HG03558 (cell line): ENCODE data around the gene COL26A1.
"Not testable (repeated sequence)": the region's sequence is repeated elsewhere in the genome, so short reads cannot be mapped to it uniquely, and the experiment has no call there.

ENCODE experiments used
- ATAC-seq: cut with Tn5 transposase; IDR thresholded peaks from one replicate; pipeline ENCODE4 v1.9.1; 2021; ENCODE audit warnings: moderate number of reproducible peaks; ENCODE audit not compliant: unreplicated experiment; ENCODE audit errors: extremely low read depth

The COL26A1 gene

DNA sequence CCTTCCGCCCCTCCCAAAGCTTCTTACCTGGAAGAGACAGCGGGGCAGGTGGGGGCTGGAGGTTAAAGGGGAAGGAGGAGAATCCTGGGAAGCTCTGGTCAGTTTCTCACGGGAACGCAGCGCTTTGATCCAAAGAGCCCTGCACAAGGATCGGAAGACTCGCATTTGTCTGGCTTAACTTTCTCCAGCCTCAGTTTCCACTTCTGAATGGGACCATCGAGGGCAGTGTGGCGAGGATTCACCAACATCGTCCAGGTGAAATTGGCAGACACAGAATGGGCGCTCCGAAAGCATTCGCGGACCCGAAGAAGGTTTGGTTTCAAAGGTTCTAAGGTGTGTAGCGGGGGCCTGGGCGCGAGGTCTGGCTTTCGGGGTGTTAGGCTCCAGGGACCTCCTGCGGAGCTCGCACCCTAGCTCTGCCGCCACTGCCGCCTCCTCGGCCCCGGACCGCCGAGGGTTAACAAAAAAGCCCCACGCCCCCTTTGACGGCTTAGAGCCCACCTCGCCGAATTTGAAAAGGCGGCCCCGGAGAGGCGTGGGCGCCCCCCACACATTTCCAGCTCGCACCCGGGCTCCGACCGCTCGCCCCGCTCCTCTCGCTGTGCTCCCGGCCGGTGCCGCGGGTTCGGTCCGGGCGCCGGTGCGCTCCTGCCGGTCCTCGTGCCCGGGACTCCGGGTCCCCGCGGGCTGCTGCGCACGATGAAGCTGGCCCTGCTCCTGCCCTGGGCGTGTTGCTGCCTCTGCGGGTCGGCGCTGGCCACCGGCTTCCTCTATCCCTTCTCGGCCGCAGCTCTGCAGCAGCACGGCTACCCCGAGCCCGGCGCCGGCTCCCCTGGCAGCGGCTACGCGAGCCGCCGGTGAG, at the start of gene COL26A1:
TSS of gene COL26A1 (plus strand) at position 542 of the 862 bp plus-strand sequence. CDS start at position 700, 158 bp downstream.
- no peak for ATAC-seq

DNA sequence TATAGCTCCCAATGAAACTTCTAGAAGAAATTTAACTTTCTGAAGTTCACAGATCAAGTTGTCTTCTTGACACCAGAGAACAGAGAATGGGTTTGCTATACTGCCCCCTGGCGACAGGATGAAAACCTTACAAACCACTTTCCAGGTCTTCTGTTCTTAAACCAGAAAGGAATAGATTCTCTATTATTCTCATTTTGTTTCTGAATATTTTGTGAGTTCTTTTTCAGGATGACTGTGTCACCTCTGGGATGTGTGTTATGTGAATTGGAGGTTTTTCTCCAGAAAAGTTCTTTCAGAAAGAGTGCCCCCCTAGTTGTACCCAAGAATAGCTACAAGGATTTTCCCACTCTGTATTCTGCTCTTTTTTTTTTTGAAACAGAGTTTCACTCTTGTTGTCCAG, 47.3 kb upstream of the COL26A1 start:
- ATAC-seq, result no peak

DNA sequence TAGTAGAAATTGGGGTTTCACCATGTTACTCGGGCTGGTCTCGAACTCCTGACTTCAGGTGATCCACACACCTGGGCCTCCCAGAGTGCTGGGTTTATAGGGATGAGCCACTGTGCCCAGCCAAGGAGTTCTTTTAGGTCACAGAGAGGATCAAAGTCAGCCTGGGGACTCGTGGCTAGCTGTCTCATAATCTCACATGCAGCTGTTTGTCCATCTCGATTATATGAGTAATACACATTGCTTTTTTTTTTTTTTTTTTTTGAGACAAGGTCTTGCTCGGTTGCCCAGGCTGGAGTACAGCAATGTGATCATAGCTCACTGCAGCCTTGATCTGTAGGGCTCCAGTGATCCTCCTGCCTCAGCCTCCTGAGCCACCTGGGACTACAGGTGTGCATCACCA, 43.3 kb upstream of the COL26A1 start:
- ATAC-seq, result no peak

DNA sequence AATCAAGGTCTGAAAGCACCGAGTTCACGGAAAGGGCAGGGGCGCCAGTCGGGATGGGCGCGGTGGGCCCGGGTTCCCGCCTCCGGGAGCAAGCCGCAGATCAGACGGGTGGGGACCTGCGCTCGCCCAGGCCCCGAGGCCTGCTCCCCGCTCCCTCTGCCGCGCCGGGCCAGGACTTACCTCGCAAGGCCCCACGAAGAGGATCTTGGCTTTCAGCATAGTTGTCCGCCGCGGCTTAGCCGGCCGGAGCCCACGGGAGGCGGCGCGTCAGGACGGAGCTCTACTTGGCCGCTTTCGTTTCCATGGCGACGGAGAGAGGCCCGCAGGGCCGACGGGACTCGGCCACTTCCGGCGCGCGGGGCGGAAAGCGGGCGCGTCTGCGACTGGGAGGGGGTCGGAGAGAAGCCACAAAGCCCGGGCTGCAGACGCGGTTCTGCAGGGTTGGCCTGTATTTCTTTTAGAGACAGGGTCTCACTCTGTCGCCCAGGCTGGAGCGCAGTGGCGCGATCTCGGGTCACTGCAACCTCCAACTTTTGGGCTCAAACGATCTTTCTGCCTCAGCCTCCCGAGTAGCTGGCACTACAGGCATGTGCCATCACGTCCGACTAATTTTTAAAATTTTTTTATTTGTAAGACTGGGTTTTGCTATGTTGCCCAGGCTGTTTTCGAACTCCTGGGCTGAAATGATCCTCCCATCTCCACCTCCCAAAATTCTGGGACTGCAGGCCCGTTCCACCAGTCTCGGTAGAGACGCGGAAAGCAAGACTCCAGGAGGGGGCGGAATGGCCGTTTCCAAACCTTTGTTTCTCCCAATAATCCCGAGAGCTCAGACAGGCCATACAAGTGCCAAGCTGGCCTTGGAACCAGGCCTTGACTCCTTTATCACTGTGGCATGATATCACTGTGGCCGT, 40.9 kb upstream of the COL26A1 start, which contains the start of gene IFT22:
TSS of gene IFT22 (minus strand) at position 322 of the 911 bp plus-strand sequence. CDS start at position 219, 103 bp downstream.
- peak; percentile 70 for ATAC-seq

DNA sequence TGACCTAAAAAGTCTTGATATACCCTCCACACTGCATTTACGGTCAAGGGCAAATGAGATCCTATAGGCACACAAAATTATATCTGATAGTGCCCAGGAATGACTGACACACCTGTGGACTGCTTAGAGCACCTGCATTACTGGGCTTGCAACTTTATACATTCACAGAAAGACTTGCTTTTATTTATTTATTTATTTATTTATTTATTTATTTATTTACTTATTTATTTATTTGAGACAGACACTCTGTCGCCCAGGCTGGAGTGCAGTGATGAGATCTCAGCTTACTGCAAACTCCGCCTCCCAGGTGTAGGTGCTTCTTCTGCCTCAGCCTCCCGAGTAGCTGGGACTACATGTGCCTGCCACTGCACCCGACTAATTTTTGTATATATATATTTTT, 34.5 kb upstream of the COL26A1 start:
- no peak for ATAC-seq

DNA sequence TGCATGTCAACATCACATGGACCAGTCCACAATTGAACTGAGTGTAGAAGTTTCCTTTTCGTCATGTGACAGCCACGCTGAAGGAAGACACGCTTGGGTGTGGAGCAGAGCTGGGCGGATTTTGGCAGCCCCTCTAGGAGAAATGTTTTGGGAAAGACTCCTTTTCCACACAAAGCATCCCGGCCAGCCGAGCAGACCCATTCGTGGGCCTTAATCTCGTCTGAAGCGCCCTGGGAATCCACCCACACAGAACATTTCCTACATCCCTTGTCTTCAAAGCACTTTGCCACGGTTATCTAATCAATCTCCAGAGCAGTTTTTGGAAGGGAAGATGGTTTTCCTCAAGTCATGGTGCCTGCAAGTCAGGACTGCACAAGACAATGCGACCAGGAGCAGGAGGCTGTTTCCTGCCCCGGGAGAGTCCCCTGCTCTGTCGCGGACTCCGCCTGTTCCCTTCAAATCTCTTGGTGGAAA, 32.6 kb upstream of the COL26A1 start:
- ATAC-seq, result no peak

DNA sequence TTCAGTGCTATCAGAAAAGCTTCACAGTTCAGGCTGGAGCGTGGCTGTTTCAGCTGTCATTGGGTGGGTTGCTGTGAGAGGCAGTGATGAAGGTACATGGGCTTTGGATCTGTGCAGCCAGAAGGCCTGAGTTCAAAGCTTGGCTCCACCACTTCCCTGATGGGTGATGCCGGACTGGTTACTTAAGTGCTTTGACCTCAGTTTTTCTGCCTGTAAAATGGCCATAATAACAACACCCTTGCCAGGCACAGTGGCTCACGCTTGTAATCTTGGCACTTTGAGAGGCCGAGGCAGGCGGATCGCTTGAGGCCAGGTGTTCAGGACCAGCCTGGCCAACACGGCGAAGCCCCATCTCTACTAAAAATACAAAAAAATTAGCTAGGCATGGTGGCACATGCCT, 30.6 kb upstream of the COL26A1 start:
- no peak for ATAC-seq

DNA sequence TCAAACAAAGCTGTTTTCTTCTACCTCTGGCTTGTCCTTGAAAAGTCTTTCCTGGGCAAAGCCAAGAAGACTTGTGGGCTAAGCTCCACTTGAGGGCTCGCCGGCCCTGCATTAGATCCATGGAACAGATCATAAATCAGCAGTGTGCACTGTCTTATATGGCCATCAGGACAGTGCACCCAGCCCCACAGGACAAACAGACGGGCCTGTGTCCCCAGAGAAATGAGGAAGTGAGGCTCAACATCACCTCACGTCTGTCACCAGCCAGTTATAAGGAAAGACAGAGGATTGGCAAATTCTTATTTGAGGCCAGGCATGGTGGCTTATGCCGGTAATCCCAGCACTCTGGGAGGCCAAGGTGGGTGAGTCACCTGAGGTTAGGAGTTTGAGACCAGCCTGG, 28.8 kb upstream of the COL26A1 start:
- no peak for ATAC-seq

DNA sequence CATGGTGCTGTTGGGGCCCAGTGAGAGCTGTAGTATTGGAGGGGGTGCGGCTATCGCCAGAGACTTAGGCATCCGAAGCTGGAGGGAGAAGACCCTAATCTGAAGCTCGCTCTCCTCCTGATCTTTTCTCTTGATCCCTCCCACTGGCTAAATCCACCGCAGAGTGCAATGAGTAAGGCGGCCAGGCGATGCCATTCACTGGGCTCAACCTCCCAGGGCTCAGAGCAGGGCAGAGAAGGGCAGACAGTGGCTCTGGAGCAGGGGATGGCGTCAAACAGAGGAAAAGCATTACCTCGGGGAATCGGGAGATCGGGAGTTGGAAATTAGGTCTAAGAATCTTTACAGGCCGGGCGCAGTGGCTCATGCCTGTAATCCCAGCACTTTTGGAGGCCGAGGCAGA, 22.3 kb upstream of the COL26A1 start:
- no peak for ATAC-seq

DNA sequence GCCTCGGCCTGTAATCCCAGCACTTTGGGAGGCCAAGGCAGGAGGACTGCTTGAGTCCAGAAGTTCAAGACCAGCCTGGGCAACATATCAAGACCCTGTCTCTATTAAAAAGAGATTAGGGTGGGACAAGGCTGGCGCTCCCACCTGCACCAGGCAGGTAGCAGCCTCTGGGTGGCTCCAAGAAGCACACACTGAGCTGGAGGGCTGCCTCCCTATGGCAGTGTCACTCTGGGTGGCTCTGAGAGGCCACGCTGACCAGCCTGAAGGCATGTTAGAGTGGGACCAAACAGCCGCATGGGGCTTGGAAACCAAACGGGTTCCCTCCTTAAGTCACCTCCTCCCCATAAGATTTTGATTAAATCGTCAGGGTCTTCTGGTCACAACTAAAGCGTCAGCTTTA, 19.8 kb upstream of the COL26A1 start:
- ATAC-seq, result no peak

DNA sequence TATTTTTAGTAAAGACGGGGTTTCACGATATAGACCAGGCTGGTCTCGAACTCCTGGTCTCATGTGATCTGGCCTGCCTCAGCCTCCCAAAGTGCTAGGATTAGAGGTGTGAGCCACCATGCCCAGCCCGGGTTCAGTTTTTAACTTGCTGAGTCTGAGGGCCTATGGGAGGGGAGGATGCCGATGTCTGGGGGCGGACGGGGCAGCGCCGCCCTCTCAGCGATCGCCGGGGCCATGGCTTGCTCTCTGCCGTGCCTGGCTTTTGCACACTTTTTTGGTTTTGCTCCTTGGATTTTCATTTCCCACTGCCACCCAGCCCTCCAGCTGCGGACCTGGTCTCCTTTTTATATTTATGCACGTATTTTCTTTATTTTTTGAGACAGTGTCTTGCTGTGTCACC, 15.2 kb upstream of the COL26A1 start:
- no peak for ATAC-seq

DNA sequence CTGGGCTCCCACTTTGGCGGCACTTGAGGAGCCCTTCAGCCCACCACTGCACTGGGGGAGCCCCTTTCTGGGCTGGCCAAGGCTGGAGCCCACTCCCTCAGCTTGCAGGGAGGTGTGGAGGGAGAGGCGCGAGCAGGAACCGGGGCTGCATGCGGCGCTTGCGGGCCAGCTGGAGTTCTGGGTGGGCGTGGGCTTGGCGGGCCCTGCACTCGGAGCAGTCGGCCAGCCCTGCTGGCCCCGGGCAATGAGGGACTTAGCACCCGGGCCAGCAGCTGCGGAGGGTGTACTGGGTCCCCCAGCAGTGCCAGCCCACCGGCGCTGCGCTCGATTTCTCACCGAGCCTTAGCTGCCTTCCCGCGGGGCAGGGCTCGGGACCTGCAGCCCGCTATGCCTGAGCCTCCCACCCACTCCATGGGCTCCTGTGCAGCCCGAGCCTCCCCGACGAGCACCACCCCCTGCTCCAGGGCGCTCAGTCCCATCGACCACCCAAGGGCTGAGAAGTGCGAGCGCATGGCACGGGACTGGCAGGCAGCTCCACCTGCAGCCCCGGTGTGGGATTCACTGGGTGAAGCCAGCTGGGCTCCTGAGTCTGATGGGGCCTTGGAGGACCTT, 14.1 kb upstream of the COL26A1 start:
- not testable (repeated sequence) for ATAC-seq

DNA sequence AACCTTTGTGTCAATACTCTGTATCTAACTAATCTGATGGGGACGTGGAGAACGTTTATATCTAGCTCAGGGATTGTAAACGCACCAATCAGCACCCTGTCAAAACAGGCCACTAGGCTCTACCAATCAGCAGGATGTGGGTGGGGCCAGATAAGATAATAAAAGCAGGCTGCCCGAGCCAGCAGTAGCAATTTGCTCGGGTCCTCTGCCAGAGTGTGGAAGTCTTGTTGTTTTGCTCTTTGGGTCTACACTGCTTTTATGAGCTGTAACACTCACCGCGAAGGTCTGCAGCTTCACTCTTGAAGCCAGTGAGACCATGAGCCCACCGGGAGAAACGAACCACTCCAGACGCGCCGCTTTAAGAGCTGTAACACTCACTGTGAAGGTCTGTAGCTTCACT, 13.4 kb upstream of the COL26A1 start:
- ATAC-seq, result not testable (repeated sequence)

DNA sequence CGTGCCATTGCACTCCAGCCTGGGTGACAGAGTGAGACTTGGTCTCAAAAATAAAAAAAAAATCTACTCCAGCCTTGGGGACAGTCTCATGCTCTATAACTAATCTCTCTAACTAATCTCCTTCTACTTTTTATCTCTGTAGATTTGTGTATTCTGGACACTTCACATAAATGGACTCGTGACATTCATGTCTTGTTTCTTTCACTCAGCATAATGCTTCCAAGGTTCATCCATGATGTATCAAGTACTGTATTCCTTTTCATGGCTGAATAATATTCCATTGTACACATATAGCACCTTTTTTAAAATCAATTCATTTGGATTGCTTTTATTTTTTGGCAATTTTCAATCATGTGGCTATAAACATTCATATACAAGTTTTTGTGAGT, 9.8 kb upstream of the COL26A1 start:
- no peak for ATAC-seq

DNA sequence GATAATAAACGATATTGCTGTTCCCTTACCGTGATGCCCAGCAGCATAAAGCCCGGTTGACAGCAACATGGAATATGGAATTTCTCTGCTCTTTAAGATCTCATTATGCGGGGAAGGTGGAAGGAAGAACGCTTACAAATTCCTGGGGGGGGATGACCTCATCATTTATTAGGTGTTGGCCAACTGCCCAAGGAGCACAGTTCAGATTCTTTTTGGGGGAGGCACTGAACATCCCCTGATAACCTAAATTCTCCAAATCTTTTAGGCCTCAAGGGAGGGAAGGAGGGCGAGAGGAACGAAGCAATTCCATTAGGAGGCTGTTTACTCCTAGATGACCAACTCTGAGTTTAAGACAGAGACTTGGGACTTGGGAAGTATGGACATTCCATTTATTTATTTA, 5.2 kb upstream of the COL26A1 start:
- ATAC-seq, result no peak

DNA sequence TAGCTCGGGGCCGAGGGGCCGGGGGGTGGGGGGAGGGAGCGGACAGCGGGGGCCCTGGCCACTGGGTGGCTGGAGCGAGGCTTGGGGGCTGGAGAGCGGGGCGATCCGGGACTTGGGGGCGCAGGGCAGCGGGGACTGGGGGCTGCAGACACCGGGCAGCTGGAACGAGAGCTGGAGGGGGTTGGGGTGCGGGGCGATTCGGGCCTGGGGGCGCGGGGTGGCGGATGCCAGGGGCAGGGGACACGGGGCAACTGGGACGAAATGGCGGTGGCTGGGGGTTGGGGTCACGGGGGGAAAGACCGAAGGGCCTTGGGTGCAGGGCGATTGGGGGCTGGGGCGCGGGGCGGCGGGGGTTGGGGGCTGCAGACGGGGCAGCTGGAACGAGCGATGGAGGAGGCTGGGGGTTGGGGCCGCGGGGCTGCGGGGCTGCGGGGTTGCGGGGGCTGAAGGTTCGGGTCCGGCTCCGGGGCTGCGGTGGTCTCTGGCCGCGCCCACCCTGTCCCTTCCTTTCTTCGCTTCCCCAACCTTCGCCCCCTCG, 590 bp downstream of the COL26A1 start:
- no peak for ATAC-seq

DNA sequence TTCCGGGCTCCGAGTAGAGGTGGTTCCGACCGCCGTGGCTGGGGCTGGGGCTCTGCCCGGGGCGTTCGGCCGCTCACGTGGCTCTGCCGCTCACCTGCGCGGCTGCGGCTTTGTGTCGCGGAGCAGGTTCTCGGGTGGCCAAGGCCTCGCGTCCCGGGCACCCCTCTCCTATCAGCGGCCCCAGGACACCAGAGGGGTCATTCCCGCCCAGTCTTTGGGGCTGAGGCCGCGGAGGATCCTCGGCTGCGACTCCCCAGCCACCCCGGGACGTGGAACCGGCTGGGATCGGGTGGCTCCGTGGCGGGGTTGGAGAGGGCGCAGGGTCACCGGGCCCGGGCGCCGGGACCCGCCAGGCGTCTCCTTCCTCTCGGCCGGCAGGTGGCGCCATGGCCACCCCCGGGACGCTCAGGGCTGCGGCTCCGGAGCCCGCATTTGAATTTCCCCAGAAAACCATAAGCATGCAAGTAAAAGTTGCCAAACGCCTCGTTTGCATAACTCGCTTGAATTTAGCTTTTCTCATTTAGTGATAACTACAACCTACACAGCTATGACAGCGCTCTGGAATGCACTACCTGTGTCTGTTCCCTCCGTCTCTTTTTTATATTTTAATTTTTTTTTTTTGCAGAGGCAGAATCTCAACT, 1.2 kb downstream of the COL26A1 start:
- no peak for ATAC-seq

DNA sequence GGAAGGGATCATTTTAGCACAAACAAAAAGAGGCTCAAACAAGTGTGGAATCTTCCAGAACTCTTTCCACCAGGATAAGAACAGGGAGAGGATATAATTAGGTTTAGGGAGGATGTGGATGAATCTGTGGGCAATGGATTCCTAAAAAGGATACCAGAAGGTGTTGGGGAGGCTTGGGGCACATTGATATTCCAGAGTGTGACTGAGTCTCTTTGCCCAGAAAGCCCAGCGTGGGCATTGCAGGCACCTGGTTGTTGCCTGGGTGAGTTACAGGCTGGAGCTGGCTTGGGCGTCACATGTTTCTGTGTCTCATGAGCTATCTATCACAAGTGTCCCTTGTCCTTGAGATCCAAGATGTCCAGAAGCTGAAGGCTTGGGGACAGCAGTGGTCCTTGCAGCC, 3.3 kb downstream of the COL26A1 start:
- no peak for ATAC-seq

DNA sequence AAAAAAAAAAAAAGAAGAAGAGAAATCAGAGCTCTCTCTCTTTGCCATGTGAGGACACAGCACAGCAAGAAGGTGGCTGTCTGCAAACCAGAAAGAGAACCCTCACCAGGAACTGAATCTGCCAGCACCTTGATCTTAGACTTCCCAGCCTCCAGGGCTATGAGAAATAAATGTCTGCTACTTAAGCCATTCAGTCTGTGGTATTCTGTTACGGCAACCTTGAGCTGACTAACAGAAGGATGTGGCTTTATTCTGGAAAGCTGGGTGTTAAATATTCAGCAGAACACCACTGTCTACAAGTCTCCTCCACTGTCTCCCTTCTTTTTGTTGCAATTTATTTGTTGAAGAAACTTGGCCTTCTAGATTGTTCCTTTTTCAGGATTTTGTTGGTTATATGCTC, 5.0 kb downstream of the COL26A1 start:
- ATAC-seq, result no peak
